GM19468 (cell line): ENCODE results near the gene OGFR.

Source experiments
- ATAC-seq: cut with Tn5 transposase; IDR thresholded peaks from one replicate; pipeline ENCODE4 v1.9.1; 2021; ENCODE audit warnings: mild to moderate bottlenecking, moderate library complexity, moderate number of reproducible peaks; ENCODE audit not compliant: unreplicated experiment; ENCODE audit errors: extremely low read depth

Gene OGFR

GRCh38 chr20:62812907-62813200, 8.2 kb downstream of the OGFR start:
- no peak for ATAC-seq

DNA sequence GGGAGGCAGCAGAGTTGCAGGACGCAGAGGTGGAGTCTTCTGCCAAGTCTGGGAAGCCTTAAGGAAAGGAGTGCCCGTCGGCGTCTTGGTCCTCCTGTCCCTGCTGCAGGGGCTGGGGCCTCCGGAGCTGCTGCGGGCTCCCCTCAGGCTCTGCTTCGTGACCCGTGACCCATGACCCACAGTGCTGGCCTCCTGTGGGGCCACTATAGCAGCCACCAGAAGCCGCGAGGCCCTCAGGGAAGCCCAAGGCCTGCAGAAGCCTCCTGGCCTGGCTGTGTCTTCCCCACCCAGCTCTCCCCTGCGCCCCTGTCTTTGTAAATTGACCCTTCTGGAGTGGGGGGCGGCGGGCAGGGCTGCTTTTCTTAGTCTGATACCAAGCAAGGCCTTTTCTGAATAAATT, 9.0 kb downstream of the OGFR start:
- ATAC-seq = no peak

GRCh38 chr20:62814060-62814708, 9.5 kb downstream of the OGFR start:
- no peak for ATAC-seq

GRCh38 chr20:62814709-62815065, 10.1 kb downstream of the OGFR start:
- no peak for ATAC-seq

DNA sequence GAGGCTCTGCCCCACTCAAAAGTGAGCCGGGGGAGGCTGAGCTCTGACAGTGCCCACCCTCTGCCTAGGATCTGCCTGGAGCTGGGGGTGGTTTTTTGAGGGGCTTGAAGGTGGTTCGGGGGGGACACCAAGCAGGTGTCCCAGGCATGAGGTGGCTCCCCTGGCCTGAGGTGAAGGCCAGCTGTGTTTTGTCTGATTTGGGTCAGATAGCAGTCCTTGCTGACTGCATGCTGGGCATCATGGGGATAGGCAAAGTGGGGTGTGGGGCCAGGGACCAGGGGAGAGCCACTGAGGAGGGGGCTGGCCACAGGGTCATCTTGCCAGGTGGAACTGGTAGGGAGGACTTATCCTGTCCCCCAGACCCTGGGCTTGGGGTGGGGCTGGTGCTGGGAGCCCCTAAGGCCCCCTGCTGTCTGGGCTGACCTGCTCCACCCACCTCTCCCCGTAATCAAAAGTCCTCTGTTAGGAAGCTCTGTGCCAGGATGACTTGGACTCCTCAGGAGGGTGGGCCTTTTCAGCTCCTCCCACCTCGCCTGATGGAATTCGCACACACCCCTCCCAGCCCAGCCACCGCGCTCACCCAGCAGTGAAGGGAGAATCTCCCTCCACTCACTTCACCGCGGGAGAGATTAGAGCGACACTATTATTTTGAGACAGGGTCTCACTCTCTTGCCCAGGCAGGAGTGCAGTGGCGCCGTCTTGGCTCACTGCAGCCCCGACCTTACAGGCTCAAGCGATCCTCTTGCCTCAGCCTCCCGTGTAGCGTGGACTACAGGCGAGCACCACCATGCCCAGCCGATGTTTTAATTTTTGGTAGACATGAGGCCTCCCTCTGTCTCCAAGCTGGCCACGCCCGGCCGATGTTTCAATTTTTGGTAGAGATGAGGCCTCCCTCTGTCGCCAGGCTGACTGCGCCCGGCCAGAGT, 10.7 kb downstream of the OGFR start:
- no peak for ATAC-seq

DNA sequence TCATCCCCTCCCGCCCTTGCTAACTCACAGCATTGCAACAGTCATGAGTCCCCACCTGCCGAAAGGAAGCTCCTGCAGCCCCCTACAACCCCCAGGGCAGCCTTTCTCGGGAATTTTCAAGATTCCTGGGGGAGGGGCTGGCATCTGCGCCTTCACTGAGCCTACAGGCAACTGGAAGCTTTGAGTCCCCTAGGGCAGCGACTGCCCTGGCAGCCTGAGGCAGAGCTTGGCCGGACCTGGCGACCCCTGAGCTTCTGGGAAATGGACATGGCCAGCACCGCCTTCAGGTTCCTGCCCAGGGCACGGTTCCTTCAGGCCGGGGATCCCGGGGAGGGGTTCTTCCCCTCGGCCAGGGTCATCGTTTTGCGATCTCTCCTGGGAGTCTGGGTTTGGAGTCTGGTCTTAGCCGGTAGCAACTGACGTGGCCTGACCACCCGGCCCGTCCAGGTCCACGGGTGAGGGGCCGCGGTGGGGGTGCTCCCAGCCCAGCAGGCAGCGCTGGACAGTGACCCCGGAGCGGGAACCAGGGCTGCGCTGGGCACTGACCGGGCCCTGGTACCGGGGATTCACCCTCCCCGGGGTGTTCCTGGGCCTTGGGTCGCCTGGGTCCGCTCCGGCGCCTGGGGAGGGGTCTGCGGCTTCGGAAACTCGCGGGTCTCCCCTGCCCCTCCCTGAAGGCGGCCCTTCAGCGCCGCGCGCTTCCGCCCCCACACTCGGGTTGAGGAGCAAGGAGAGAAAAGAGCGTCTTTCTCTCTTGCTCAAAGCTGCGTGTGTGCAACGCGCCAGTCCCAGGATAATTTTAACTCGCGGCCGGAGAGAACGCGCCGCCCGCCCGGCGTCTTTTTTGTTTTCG, 11.6 kb downstream of the OGFR start:
- no peak for ATAC-seq

GRCh38 chr20:62816884-62817873, 12.5 kb downstream of the OGFR start, which contains the start of gene COL9A3:
Gene COL9A3 (plus strand): TSS chr20:62817050. CDS start chr20:62817065, 15 bp downstream.
- no peak for ATAC-seq

DNA sequence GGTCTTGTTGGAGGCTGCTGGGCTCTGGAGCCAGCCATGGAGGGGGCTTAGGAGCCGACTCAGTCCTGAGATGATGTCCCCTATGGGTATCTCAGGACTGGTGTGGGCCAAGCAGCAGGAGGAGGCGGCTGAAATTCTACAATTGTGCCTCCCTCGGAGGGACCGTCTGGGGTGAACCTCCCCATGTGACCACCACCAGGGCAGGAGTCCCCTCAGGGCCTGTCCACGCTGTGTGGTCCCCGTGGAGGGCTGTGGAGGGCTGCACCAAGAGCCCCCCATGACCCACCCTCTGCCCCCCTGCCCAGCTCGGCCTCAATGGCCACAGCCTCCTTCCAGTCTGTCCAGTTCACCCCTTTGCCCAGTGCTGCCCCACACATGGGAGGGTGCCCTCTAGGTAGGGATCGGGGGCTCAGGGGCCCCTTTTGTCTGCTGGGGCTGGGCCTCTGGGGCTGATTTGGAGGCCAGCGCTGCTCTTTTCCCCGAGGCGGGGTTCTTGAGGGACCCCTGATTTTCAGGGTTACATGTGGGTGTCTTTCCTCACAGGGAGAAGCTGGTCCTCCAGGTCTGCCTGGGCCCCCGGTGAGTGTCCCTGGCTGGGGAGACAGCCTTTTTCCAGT, 13.4 kb downstream of the OGFR start:
- no peak for ATAC-seq

GRCh38 chr20:62818592-62819493, 14.2 kb downstream of the OGFR start:
- no peak for ATAC-seq

DNA sequence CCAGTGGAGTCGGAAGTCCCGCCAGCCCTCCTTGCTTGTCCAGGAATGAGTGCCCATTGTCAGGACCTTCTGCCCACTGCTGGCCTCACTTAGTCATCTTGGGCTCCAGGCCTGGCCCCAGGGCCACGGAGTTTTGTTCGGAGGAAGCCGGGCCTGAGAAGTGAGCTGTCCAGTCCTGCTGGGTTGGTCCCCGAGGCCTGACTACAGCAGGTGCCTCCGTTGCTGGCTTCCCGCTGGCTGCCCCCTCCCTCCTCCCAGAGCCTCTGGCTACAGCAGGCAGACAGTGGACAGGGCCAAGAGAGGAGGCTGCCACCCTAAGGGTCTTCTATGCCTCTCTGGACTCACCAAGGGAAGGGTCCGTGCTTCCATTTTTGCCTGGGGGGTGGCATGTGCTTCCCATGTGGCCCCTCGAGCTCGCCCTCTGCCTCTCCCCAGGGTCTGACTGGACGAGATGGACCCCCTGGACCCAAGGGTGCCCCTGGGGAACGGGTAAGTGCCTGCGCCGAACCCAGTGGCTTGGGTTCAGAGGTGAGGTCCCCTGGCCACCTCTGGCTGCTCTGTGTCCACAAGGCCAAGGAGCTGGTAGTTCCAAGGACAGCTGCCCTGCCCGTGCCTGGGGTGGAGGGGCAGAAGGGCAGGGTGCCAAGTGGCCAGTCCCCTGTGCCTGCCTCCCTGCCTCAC, 15.0 kb downstream of the OGFR start:
- no peak for ATAC-seq

GRCh38 chr20:62820208-62820961, 15.8 kb downstream of the OGFR start:
- no peak for ATAC-seq

DNA sequence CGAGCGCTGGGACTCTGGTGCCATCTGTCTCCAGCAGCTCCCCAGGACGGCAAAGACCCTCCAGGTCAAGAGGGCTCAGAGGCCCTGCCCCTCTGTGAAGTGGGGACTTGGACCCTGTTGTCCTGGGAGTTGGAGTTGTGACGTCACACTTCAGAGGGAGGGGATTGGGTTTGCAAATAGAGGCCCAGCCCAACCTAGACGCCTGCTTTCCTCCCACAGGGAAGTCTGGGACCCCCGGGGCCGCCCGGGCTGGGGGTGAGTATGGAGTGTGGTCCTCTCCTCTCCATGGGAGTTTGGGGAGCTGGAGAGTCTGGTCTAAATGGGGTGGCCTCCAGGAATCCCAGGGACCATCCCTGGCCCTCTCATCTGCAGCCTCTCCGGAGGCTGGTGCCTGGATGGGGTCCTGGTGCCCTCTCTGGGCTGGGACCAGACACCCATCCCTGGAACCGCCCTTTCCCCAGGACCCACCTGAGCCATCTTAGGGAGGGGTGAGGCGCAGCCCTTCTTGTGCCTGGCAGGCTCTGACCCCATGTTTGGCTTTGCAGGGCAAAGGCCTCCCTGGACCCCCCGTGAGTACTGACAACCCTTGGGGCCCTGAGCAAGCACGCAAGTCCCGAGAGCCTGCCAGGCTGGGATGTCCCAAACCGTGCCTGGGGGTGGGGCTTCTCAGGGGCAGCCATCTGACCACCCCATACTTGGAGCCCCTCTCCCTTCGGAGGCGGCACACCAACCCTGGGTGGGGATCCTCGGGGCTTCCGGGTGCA, 16.5 kb downstream of the OGFR start:
- ATAC-seq = no peak

DNA sequence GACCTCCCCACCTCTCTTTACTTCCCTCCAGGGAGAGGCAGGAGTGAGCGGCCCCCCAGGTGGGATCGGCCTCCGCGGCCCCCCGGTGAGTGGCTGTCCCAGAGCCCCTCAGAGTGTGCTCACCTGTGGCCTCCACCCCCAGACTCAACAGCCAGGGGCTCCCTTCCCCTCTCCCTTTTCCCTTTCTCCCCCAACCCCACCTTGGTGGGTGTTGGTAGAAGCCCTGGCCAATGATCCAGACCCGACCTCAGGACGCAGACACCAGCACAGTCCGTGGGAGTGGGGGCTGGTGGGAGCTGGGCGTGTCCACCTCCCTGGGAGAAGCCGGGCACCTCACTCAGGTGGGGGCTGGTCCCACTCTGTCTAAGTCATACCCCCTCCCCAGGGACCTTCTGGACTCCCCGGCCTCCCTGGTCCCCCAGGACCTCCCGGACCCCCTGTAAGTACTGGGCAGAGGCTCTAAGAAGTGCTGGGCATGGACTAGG, 17.1 kb downstream of the OGFR start:
- ATAC-seq = no peak

DNA sequence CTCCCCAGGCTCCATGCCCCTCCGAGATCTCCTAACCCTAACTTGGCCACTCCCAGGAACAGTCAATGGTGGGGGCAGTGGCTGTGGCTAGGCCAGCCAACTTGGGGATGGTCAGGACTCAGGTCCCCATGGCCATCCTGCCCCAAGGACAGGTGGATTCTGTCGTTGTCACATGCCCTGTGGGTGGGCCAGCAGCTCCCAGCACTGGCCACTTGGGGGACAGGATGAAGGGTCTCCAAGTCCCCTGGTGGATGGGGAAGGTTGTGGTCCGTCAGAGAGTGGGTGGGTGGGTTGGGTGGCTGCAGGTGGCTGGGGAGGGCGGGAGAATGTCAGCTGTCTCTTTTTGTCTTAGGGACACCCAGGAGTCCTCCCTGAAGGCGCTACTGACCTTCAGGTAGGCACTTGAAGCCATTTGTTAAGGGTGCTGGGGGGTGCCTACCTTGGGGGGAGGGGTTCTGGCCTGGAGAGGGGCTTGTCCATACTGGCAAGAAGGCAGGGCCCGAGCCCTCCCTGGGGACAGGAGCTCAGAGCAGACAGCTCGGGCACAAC, 17.7 kb downstream of the OGFR start:
- ATAC-seq = no peak

DNA sequence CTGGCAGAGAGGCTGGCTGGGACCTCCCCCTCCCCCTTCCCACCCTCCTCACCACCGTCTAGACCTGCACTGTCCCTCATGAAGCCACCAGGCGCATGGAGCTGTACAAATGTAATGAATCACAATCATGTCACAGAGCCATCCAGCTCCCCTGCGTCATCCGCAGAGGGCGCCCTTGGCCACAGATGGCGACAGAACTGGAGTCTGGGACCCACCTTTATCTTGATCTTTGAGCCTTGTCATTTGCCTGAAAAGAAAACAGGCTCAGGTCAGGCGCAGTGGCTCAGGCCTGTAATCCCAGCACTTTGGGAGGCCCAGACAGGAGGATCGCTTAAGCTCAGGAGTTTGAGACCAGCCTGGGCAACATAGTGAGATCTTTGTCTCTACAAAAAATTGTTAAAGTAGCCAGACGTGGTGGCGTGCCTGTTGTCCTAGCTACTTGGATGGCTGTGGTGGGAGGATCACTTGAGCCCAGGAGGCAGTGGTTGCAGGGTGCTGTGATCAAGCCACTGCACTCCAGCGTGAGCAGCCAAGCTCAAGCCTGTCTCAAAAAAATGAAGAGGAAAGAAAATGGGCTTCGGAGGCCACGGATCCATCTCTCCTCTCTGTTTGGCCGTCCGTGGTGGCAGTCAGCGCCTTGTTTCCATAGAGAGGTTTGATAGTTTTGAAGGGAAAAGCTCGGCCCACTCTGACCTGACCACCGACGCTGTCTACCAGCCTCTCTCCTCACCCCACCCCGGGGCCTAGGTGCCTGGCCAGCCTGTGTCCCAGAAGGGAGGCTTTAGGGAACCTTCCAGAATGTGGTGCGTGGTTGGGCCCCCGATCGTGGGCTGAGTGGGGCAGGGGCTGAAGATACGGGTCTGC, 18.4 kb downstream of the OGFR start:
- ATAC-seq = no peak
